ENCODE results near the gene PSMB5.

The PSMB5 gene

DNA sequence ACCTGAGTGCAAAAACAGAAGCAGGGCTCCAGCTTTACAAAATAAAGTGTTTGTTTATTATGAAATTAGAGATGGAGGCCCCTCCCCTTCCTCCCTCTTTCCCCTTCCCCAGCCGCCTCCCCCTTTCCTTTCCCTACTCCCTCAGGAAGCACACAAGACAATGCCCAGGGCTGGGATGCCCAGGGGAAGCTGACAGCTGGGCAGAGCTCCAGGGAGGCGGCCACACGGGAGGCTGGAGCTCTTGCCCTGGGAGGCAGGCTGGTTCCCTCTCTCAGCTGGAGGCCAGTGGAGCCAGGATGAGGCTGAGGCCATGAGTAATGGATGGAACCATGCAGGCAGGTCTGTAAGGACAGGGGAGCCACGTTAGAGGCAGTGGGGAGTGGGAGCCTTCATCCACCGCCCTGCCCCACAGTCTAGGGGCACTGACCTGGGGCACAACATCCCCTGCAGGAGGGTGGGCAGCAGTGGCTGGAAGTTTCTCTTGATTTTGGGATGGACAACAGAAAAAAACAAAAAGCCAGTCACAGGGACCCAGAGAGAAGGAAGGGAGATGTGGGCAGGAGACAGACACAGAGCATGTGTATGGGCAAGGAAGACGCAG, 12.4 kb upstream of the PSMB5 start:
- H3K9ac ChIP-seq (ENCODE audit: low read depth, low read length, poor library complexity), result no peak overlapping the region
- H3K36me3 ChIP-seq (replicated peaks in 1 of 2; ENCODE audit: control insufficient read depth in 2 of 2, insufficient read depth in 2 of 2, low read length in 2 of 2), result peaks cover 22 to 46% of the 10 kb centered on the region in 2 donors
- no peak overlapping the region for H3K4me2 ChIP-seq (ENCODE audit: insufficient read depth, low read length, poor library complexity, severe bottlenecking)
- no peak overlapping the region for H3K14ac ChIP-seq (ENCODE audit: low read length)
- H3K27ac ChIP-seq (replicated peaks; ENCODE audit: low read length), result no peak overlapping the region
- no peak overlapping the region for H3K4ac ChIP-seq (ENCODE audit: low read length)
- no peak overlapping the region for H2BK5ac ChIP-seq (ENCODE audit: low read length)
- H2AFZ ChIP-seq (ENCODE audit: low read length), result no peak overlapping the region
- no peak overlapping the region for H2BK15ac ChIP-seq (ENCODE audit: low read length)
- no peak overlapping the region for H4K8ac ChIP-seq (ENCODE audit: low read depth, low read length)
- no peak for DNase-seq (ENCODE audit: low spot score)
- no peak overlapping the region for H4K91ac ChIP-seq (ENCODE audit: low read depth, low read length, poor library complexity)
- H3K9me3 ChIP-seq (replicated peaks in 1 of 2; ENCODE audit: control insufficient read depth in 2 of 2, insufficient read depth in 1 of 2, low read depth in 1 of 2, low read length in 2 of 2), result peaks cover 4 to 9% of the 10 kb centered on the region in 2 donors
- H3K27me3 ChIP-seq (ENCODE audit: control insufficient read depth in 3 of 3, insufficient read depth in 3 of 3, low read depth in 1 of 3, low read length in 3 of 3), result no peaks in the 10 kb centered on the region
- peaks cover 3% of the 10 kb centered on the region for H3K79me1 ChIP-seq (ENCODE audit: low read depth, low read length)
- H3K23ac ChIP-seq (ENCODE audit: low read depth, low read length, poor library complexity), result peak overlapping the region; percentile 9
- no peak overlapping the region for H3K4me3 ChIP-seq (ENCODE audit: low read length in 2 of 2)
- H2BK12ac ChIP-seq (ENCODE audit: low read length), result no peak overlapping the region
- peak overlapping the region; percentile 20 for H2AK5ac ChIP-seq (ENCODE audit: low read depth, low read length)
- H3K18ac ChIP-seq (ENCODE audit: low read length), result peak overlapping the region; percentile 27
- WGBS, 2 donors (ENCODE audit: extremely low coverage in 2 of 2, insufficient read length in 2 of 2, insufficient replicate concordance in 1 of 2), result no CpG with 5 or more reads among the region's 6 CpGs
- H3K4me1 ChIP-seq (ENCODE audit: control insufficient read depth in 2 of 2, insufficient read depth in 1 of 2, low read depth in 1 of 2, low read length in 2 of 2), result peaks cover 5 to 6% of the 10 kb centered on the region in 2 donors
- H2BK120ac ChIP-seq (ENCODE audit: low read depth, low read length), result no peak overlapping the region

DNA sequence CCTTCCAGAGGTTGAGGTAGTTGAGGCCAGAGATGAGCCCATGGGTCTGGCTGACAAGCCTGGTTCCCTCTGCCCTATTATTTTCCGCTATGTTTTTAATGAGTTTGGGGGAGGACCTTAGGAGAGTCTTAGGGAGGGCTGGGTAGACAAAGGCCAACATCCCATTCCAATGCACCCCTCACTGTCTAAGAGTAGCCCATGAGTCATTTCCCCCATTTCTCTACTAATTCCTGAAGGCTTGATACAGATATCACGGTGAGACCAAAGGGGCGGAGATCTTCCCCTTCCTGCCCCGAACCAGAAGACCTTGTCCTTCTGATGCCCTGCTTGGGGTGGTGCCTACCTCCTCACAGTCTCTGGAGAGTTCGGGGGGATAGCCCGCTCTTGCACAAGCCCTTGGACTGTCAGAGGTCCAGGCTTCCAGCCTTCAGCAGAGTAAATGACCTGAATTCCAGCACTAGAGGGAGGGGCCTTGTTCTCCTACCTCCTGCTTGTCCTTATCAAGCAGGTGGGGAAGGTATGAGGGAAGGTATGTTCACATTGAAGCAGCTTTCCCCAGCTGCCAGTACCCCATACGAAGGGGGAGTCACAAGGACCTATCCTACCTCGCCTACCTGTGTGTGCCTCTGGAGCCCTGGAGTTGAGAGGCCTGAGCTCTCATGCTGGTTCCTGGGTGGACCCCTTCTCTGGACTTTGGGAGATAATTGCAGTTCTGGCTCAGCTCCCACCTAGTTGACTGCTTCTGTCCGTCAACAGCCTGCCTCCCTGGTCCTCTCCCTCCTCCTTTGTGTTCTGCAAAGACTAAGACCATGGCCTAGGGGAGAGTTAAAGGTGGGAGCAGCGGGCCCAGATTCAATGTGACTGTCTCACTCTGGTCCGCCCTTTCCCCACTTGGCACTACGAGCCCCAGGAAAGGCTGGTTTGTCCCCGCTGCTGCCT, 11.0 kb upstream of the PSMB5 start:
- no peak overlapping the region for H2AK5ac ChIP-seq (ENCODE audit: low read depth, low read length)
- peak overlapping the region; percentile 3 for H3K23ac ChIP-seq (ENCODE audit: low read depth, low read length, poor library complexity)
- no peak overlapping the region for H3K4ac ChIP-seq (ENCODE audit: low read length)
- H2AFZ ChIP-seq (ENCODE audit: low read length), result no peak overlapping the region
- H3K36me3 ChIP-seq (replicated peaks in 1 of 2; ENCODE audit: control insufficient read depth in 2 of 2, insufficient read depth in 2 of 2, low read length in 2 of 2), result peaks cover 20 to 32% of the 10 kb centered on the region in 2 donors
- no peak overlapping the region for H3K4me2 ChIP-seq (ENCODE audit: insufficient read depth, low read length, poor library complexity, severe bottlenecking)
- H3K4me3 ChIP-seq (ENCODE audit: low read length in 2 of 2), result no peak overlapping the region
- H4K8ac ChIP-seq (ENCODE audit: low read depth, low read length), result no peak overlapping the region
- WGBS, 2 donors (ENCODE audit: extremely low coverage in 2 of 2, insufficient read length in 2 of 2, insufficient replicate concordance in 1 of 2), result no CpG with 5 or more reads among the region's 13 CpGs
- H3K27me3 ChIP-seq (ENCODE audit: control insufficient read depth in 3 of 3, insufficient read depth in 3 of 3, low read depth in 1 of 3, low read length in 3 of 3), result no peaks in the 10 kb centered on the region
- H3K9me3 ChIP-seq (replicated peaks in 1 of 2; ENCODE audit: control insufficient read depth in 2 of 2, insufficient read depth in 1 of 2, low read depth in 1 of 2, low read length in 2 of 2), result peaks cover 4 to 9% of the 10 kb centered on the region in 2 donors
- peaks cover 3% of the 10 kb centered on the region for H3K79me1 ChIP-seq (ENCODE audit: low read depth, low read length)
- H3K14ac ChIP-seq (ENCODE audit: low read length), result no peak overlapping the region
- no peak for DNase-seq (ENCODE audit: low spot score)
- peaks cover 5 to 6% of the 10 kb centered on the region in 2 donors for H3K4me1 ChIP-seq (ENCODE audit: control insufficient read depth in 2 of 2, insufficient read depth in 1 of 2, low read depth in 1 of 2, low read length in 2 of 2)
- H2BK15ac ChIP-seq (ENCODE audit: low read length), result peak overlapping the region; percentile 49
- no peak overlapping the region for H3K18ac ChIP-seq (ENCODE audit: low read length)
- no peak overlapping the region for H3K27ac ChIP-seq (replicated peaks; ENCODE audit: low read length)
- peak overlapping the region; percentile 67 for H2BK120ac ChIP-seq (ENCODE audit: low read depth, low read length)
- no peak overlapping the region for H4K91ac ChIP-seq (ENCODE audit: low read depth, low read length, poor library complexity)
- H3K9ac ChIP-seq (ENCODE audit: low read depth, low read length, poor library complexity), result no peak overlapping the region
- no peak overlapping the region for H2BK12ac ChIP-seq (ENCODE audit: low read length)
- no peak overlapping the region for H2BK5ac ChIP-seq (ENCODE audit: low read length)

DNA sequence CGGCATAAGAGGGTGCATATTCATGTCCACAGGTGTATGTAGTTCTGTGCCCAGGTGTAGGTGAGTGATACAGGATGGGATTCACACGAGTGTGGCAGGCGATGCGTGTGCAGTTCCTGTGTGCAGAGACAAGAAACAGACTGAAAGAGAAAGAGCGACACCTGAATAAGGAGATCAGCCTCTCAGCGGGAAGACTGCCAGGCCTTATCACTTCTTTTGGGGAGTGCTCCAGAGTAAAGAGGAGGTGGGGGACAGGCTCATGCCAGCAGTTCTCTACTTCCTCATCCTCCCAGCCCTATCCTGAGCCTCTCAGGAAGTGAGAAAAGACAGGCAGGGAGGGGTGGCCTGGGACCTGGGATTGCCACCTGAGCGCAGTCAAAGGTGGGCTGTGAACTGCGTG, 10.1 kb upstream of the PSMB5 start:
- DNase-seq (ENCODE audit: low spot score), result no peak
- Histone ChIP-seq H2BK15ac (ENCODE audit: low read length) (no peak overlapping the region), H3K27ac (replicated peaks; ENCODE audit: low read length) (no peak overlapping the region)

DNA sequence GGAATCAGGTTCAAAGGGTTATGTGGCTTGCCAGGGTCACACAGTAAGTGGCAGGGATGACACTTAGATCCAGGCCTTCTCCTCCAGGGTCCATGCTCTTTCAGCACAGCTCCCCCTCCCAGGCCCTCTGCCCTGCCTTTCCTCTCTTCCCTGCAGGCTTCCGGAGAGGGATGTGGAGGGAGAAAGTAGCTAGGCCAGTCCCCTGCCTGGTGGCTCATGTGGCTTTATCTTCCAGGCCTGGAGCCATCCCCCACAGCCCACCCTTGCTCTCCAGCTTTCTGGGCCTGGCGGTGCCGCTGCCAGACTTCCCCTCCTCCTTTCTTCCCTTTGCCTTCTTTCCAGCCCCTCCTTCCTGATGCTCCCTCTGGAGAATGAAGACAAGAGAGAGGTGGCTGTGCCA, 9.1 kb upstream of the PSMB5 start:
- H3K23ac ChIP-seq (ENCODE audit: low read depth, low read length, poor library complexity), result no peak overlapping the region
- DNase-seq (ENCODE audit: low spot score), result no peak

More for the DNA sequence above, 10.1 kb upstream of the PSMB5 start:
- Histone ChIP-seq H2AK5ac (ENCODE audit: low read depth, low read length) (peak overlapping the region; percentile 4), H4K91ac (ENCODE audit: low read depth, low read length, poor library complexity) (no peak overlapping the region), H3K9me3 (replicated peaks in 1 of 2; ENCODE audit: control insufficient read depth in 2 of 2, insufficient read depth in 1 of 2, low read depth in 1 of 2, low read length in 2 of 2) (peaks cover 4 to 9% of the 10 kb centered on the region in 2 donors), H3K14ac (ENCODE audit: low read length) (no peak overlapping the region), H2BK12ac (ENCODE audit: low read length) (no peak overlapping the region), H3K18ac (ENCODE audit: low read length) (peak overlapping the region; percentile 46), H2BK5ac (ENCODE audit: low read length) (no peak overlapping the region), H3K27me3 (ENCODE audit: control insufficient read depth in 3 of 3, insufficient read depth in 3 of 3, low read depth in 1 of 3, low read length in 3 of 3) (no peaks in the 10 kb centered on the region), H3K23ac (ENCODE audit: low read depth, low read length, poor library complexity) (no peak overlapping the region), H2AFZ (ENCODE audit: low read length) (no peak overlapping the region), H4K8ac (ENCODE audit: low read depth, low read length) (no peak overlapping the region), H2BK120ac (ENCODE audit: low read depth, low read length) (no peak overlapping the region), H3K9ac (ENCODE audit: low read depth, low read length, poor library complexity) (no peak overlapping the region), H3K4me1 (ENCODE audit: control insufficient read depth in 2 of 2, insufficient read depth in 1 of 2, low read depth in 1 of 2, low read length in 2 of 2) (peaks cover 5 to 6% of the 10 kb centered on the region in 2 donors), H3K36me3 (replicated peaks in 1 of 2; ENCODE audit: control insufficient read depth in 2 of 2, insufficient read depth in 2 of 2, low read length in 2 of 2) (peaks cover 16 to 23% of the 10 kb centered on the region in 2 donors), H3K4ac (ENCODE audit: low read length) (no peak overlapping the region), H3K4me3 (ENCODE audit: low read length in 2 of 2) (no peak overlapping the region), H3K79me1 (ENCODE audit: low read depth, low read length) (peaks cover 3% of the 10 kb centered on the region), H3K4me2 (ENCODE audit: insufficient read depth, low read length, poor library complexity, severe bottlenecking) (no peak overlapping the region)
- WGBS, 2 donors (ENCODE audit: extremely low coverage in 2 of 2, insufficient read length in 2 of 2, insufficient replicate concordance in 1 of 2), result no CpG with 5 or more reads among the region's 8 CpGs

More for the DNA sequence above, 9.1 kb upstream of the PSMB5 start:
- Histone ChIP-seq H3K18ac (ENCODE audit: low read length) (peak overlapping the region; percentile 46), H3K4me3 (ENCODE audit: low read length in 2 of 2) (no peak overlapping the region), H3K14ac (ENCODE audit: low read length) (peak overlapping the region; percentile 57), H3K4me1 (ENCODE audit: control insufficient read depth in 2 of 2, insufficient read depth in 1 of 2, low read depth in 1 of 2, low read length in 2 of 2) (peaks cover 5 to 6% of the 10 kb centered on the region in 2 donors), H2BK120ac (ENCODE audit: low read depth, low read length) (no peak overlapping the region), H3K36me3 (replicated peaks in 1 of 2; ENCODE audit: control insufficient read depth in 2 of 2, insufficient read depth in 2 of 2, low read length in 2 of 2) (peaks cover 6 to 12% of the 10 kb centered on the region in 2 donors), H2AFZ (ENCODE audit: low read length) (peak overlapping the region; percentile 90), H2AK5ac (ENCODE audit: low read depth, low read length) (no peak overlapping the region), H3K9me3 (replicated peaks in 1 of 2; ENCODE audit: control insufficient read depth in 2 of 2, insufficient read depth in 1 of 2, low read depth in 1 of 2, low read length in 2 of 2) (peaks cover 1 to 6% of the 10 kb centered on the region in 2 donors), H2BK5ac (ENCODE audit: low read length) (no peak overlapping the region), H3K27ac (replicated peaks; ENCODE audit: low read length) (no peak overlapping the region), H4K91ac (ENCODE audit: low read depth, low read length, poor library complexity) (peak overlapping the region; percentile 46), H2BK15ac (ENCODE audit: low read length) (no peak overlapping the region), H3K4ac (ENCODE audit: low read length) (no peak overlapping the region), H3K4me2 (ENCODE audit: insufficient read depth, low read length, poor library complexity, severe bottlenecking) (no peak overlapping the region), H3K9ac (ENCODE audit: low read depth, low read length, poor library complexity) (peak overlapping the region; percentile 36), H2BK12ac (ENCODE audit: low read length) (no peak overlapping the region), H3K27me3 (ENCODE audit: control insufficient read depth in 3 of 3, insufficient read depth in 3 of 3, low read depth in 1 of 3, low read length in 3 of 3) (no peaks in the 10 kb centered on the region), H3K79me1 (ENCODE audit: low read depth, low read length) (peaks cover 3% of the 10 kb centered on the region), H4K8ac (ENCODE audit: low read depth, low read length) (no peak overlapping the region)
- no CpG with 5 or more reads among the region's 3 CpGs for WGBS, 2 donors (ENCODE audit: extremely low coverage in 2 of 2, insufficient read length in 2 of 2, insufficient replicate concordance in 1 of 2)
